Measurements from ENCODE around the gene PACS1.

DNA sequence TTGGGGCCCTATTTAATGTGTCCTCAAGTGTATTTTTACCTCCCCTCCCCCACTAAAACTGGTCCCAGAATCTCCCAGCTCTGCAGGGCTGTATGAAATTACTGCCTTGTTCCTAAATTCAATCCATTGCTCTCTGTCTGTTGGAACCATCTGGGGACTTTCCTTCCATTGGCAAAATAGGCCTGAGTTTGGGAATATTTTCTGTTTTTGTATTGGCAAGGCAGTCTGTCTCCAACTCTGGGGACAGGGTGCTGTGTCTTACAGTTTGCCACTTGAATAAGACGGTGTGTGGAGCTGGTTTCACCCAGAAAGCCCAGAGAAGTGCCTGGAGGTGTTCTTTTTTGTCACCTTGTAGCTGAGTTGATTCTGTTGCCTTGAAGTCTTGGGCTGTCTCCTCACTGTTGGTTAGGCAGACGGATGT lies 1.3 kb downstream of the PACS1 start:
- TF ChIP-seq, protein P1, sequence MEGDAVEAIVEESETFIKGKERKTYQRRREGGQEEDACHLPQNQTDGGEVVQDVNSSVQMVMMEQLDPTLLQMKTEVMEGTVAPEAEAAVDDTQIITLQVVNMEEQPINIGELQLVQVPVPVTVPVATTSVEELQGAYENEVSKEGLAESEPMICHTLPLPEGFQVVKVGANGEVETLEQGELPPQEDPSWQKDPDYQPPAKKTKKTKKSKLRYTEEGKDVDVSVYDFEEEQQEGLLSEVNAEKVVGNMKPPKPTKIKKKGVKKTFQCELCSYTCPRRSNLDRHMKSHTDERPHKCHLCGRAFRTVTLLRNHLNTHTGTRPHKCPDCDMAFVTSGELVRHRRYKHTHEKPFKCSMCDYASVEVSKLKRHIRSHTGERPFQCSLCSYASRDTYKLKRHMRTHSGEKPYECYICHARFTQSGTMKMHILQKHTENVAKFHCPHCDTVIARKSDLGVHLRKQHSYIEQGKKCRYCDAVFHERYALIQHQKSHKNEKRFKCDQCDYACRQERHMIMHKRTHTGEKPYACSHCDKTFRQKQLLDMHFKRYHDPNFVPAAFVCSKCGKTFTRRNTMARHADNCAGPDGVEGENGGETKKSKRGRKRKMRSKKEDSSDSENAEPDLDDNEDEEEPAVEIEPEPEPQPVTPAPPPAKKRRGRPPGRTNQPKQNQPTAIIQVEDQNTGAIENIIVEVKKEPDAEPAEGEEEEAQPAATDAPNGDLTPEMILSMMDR (conservative IDR thresholded peaks at IDR 0.05) = no peak
- no peak for TF ChIP-seq ZFX (IDR thresholded peaks at IDR 0.05)
